Naive thymus-derived CD4-positive, alpha-beta T cell (primary cell): ENCODE measurements around the gene CRYBA1. TPM values are rescaled to one million over a fixed set of nuclear protein-coding genes. Genes with fewer than 3 reads are reported as not detected.

ENCODE experiments used
- ATAC-seq: fragments of 150-1000 bp; cut with Tn5 transposase; 2 replicates; pipeline ENCODE4 v1.10.0; 2021; ENCODE audit warnings: mild to moderate bottlenecking, moderate library complexity
- CTCF ChIA-PET: fragments of 350-600 bp; sonication (Branson Sonifier 250); formaldehyde crosslinking; loops from one replicate; lab custom pipeline; 2021; ENCODE audit warnings: antibody characterized with exemption; lab: Charles Lee
- POLR2A ChIA-PET: fragments of 350-600 bp; sonication (Branson Sonifier 250); formaldehyde crosslinking; loops from one replicate; lab custom pipeline; 2021; ENCODE audit warnings: antibody characterized with exemption, inconsistent platforms; lab: Charles Lee
- DNase-seq, 9 donors: peaks; one replicate each; pipeline versions ENCODE4 v3.0.0 to v3.0.0-alpha.2; 2020 to 2022; ENCODE audit warnings: mixed read lengths in 1 of 9
- H3K27ac ChIP-seq: one replicate; pipeline ENCODE4 v1.7.0; 2013; ENCODE audit warnings: mild to moderate bottlenecking, low read depth, low read length, moderate library complexity
- H3K27me3 ChIP-seq, 2 donors: one replicate each; pipeline ENCODE4 v1.7.0; 2013; ENCODE audit warnings: low read length in 2 of 2, mild to moderate bottlenecking in 2 of 2, moderate library complexity in 2 of 2; ENCODE audit not compliant: control insufficient read depth in 2 of 2, insufficient read depth in 2 of 2
- H3K36me3 ChIP-seq, 3 experiments: 1 replicate in 2 of 3; 2 replicates in 1 of 3; pipeline ENCODE4 v1.7.0; 2013; ENCODE audit warnings: low read length in 3 of 3, mild to moderate bottlenecking in 3 of 3, moderate library complexity in 1 of 3; ENCODE audit not compliant: insufficient read depth in 3 of 3, control insufficient read depth in 2 of 3
- H3K4me1 ChIP-seq, 2 donors: one replicate each; pipeline ENCODE4 v1.7.0; 2013; ENCODE audit warnings: low read length in 2 of 2, mild to moderate bottlenecking in 2 of 2, moderate library complexity in 1 of 2; ENCODE audit not compliant: control insufficient read depth in 2 of 2, insufficient read depth in 2 of 2
- H3K4me3 ChIP-seq: 2 replicates; pipeline ENCODE4 v1.7.0; 2013; ENCODE audit warnings: mild to moderate bottlenecking, low read length
- H3K9me3 ChIP-seq, 3 experiments: 1 replicate in 2 of 3; 2 replicates in 1 of 3; pipeline ENCODE4 v1.7.0; 2013; ENCODE audit warnings: low read length in 3 of 3; ENCODE audit not compliant: control insufficient read depth in 2 of 3
- H3K27ac Mint-ChIP-seq, 9 donors: one replicate each; pipeline ENCODE4 v1.8.0; 2020 to 2022; ENCODE audit warnings: mixed read lengths in 9 of 9, mild to moderate bottlenecking in 8 of 9, moderate library complexity in 5 of 9, inconsistent platforms in 2 of 9
- H3K27me3 Mint-ChIP-seq, 5 donors: one replicate each; pipeline ENCODE4 v1.8.0; 2021 to 2022; ENCODE audit warnings: mixed read lengths in 5 of 5, mild to moderate bottlenecking in 1 of 5
- H3K36me3 Mint-ChIP-seq, 5 donors: one replicate each; pipeline ENCODE4 v1.8.0; 2020 to 2022; ENCODE audit warnings: mixed read lengths in 5 of 5, mild to moderate bottlenecking in 3 of 5, inconsistent platforms in 1 of 5
- H3K4me1 Mint-ChIP-seq, 7 donors: one replicate each; pipeline ENCODE4 v1.8.0; 2020 to 2022; ENCODE audit warnings: mixed read lengths in 7 of 7, mild to moderate bottlenecking in 3 of 7, inconsistent platforms in 1 of 7
- H3K4me3 Mint-ChIP-seq, 10 donors: one replicate each; pipeline ENCODE4 v1.8.0; 2020 to 2022; ENCODE audit warnings: mild to moderate bottlenecking in 10 of 10, mixed read lengths in 10 of 10, moderate library complexity in 6 of 10, inconsistent platforms in 2 of 10
- H3K9me3 Mint-ChIP-seq, 11 donors: one replicate each; pipeline ENCODE4 v1.8.0; 2020 to 2022; ENCODE audit warnings: mixed read lengths in 11 of 11, mild to moderate bottlenecking in 4 of 11, inconsistent platforms in 1 of 11, moderate library complexity in 1 of 11
- intact Hi-C, 2 donors: fragments of 100-400 bp; cut with micrococcal nuclease; formaldehyde crosslinking; loops; one replicate each; pipeline ENCODE4 v1.15.1; 2023
- polyA plus RNA-seq, 2 donors: library from polyadenylated mRNA; unstranded; fragments of 300-500 nt; fragmentation: Illumina TruSeq; gene quantifications; one replicate each; pipeline ENCODE4 v1.2.3, GENCODE V29; 2021
- total RNA-seq, 6 experiments: library from RNA in 5 of 6; stranded (reverse) in 5 of 6; gene quantifications; 1 replicate in 5 of 6; 2 replicates in 1 of 6; pipeline ENCODE4 v1.2.3 and lab custom pipeline; 2021 to 2026

CRYBA1 gene
- total and polyA plus RNA-seq, 7 experiments from 2014 or later = not detected

DNA sequence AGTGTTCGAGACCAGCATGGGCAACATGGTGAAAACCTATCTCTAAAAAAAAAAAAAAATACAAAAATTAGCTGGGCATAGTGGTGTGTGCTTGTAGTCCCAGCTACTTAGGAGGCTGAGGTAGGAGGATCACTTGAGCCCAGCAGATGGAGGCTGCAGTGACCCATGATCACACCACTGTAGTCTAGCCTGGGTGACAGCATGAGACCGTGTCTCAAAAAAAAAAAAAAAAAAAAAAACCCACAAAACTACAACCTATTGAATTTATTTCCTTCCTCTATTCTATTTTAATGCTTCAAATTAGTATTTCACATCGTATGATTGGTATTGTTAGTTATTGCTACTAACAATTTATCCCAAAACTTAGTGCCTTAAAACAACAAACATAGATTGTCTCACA lies 56.7 kb downstream of the CRYBA1 start:
- ATAC-seq (no peak), DNase-seq (no peak)
- Mint-ChIP-seq H3K36me3 (no peaks in the 10 kb centered on the region), H3K27me3 (peaks cover 0 to 6% (median 0%) of the 10 kb centered on the region in 5 donors), H3K9me3 (no peaks in the 10 kb centered on the region), H3K4me3 (no peak overlapping the region), H3K4me1 (peaks cover 0 to 8% (median 4%) of the 10 kb centered on the region in 7 donors), H3K27ac (no peak overlapping the region)
- Histone ChIP-seq H3K27ac (no peak overlapping the region), H3K36me3 (no peaks in the 10 kb centered on the region), H3K4me3 (no peak overlapping the region), H3K4me1 (no peaks in the 10 kb centered on the region), H3K9me3 (no peaks in the 10 kb centered on the region), H3K27me3 (no peaks in the 10 kb centered on the region)
- intact Hi-C loops = no loop called here
- ChIA-PET CTCF (no interaction called here), POLR2A (interaction anchor here (2.1 kb wide), 1 partner anchor 9 kb away, joined by 10 read pairs; the partner anchor contains the start of gene NUFIP2)

Other genes with a start within 250 kb of the CRYBA1 start
- gene SEZ6, start 240.8 kb upstream of the CRYBA1 start, total RNA-seq = 1 to 10 TPM in 1 of 5 experiments, under 1 TPM in 1, not detected in 3; 0.40 to 2.0 TPM
- gene SEZ6, start 240.8 kb upstream of the CRYBA1 start, polyA plus RNA-seq = under 1 TPM; 0.63 to 0.66 TPM
- 1 to 10 TPM; 1.6 to 6.4 (median 5.3) TPM for gene PIPOX, start 203.7 kb upstream of the CRYBA1 start, total RNA-seq
- gene PIPOX, start 203.7 kb upstream of the CRYBA1 start, polyA plus RNA-seq = under 1 TPM; 0.27 to 0.49 TPM
- gene MYO18A, start 66.5 kb upstream of the CRYBA1 start, total RNA-seq = 100 to 1,000 TPM in 3 of 5 experiments, 10 to 100 TPM in 2; 89.5 to 144 (median 103) TPM
- 10 to 100 TPM; 10.2 to 23.2 TPM for gene MYO18A, start 66.5 kb upstream of the CRYBA1 start, polyA plus RNA-seq
- gene NUFIP2, start 47.3 kb downstream of the CRYBA1 start, total RNA-seq = 10 to 100 TPM; 60.4 to 85.3 (median 73.0) TPM
- gene NUFIP2, start 47.3 kb downstream of the CRYBA1 start, polyA plus RNA-seq = 1 to 10 TPM; 5.3 to 7.5 TPM
- 10 to 100 TPM; 62.4 to 70.1 (median 66.5) TPM for gene TAOK1, start 143.5 kb downstream of the CRYBA1 start, total RNA-seq
- 1 to 10 TPM; 2.2 to 3.2 TPM for gene TAOK1, start 143.5 kb downstream of the CRYBA1 start, polyA plus RNA-seq